OCI-LY3 (cell line): ENCODE data around the gene HIPK2.

Experiments
- EZH2phosphoT487 ChIP-seq: fragments of 200-600 bp; shearing (Covaris generic); IDR thresholded peaks from 2 replicates; pipeline ENCODE4 v1.6.1; 2018; ENCODE audit warnings: antibody characterized with exemption, mixed run types, low read depth
- TF ChIP-seq, protein P1 (sequence below): fragments of 200-600, 300-600 bp; sonication (generic); IDR thresholded peaks from 2 replicates; pipeline ENCODE4 v1.5.1; 2014; ENCODE audit warnings: antibody characterized with exemption, low read length, low read depth

DNA sequence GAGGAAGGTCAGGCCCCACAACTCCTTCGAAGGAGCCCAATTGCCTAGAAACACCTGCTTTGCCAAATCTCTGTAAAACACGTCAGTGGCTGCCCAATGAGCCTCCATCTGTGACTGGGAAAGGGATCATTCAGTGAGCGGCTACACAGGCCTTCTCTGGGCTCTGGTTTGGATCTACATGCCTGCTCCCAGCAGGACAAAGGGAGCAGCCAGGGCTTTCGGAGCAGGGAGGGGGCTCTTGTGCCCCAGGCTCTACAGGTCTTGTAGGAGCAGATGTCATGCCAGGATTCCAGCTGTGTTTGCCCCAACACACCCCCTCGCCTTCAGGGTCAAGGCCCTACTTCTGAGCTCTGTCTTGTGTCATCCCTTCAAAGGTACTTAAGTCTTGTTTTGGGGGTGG lies 180.8 kb downstream of the HIPK2 start:
- TF ChIP-seq, protein P1, sequence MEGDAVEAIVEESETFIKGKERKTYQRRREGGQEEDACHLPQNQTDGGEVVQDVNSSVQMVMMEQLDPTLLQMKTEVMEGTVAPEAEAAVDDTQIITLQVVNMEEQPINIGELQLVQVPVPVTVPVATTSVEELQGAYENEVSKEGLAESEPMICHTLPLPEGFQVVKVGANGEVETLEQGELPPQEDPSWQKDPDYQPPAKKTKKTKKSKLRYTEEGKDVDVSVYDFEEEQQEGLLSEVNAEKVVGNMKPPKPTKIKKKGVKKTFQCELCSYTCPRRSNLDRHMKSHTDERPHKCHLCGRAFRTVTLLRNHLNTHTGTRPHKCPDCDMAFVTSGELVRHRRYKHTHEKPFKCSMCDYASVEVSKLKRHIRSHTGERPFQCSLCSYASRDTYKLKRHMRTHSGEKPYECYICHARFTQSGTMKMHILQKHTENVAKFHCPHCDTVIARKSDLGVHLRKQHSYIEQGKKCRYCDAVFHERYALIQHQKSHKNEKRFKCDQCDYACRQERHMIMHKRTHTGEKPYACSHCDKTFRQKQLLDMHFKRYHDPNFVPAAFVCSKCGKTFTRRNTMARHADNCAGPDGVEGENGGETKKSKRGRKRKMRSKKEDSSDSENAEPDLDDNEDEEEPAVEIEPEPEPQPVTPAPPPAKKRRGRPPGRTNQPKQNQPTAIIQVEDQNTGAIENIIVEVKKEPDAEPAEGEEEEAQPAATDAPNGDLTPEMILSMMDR, result no peak
- no peak for TF ChIP-seq EZH2phosphoT487
